ENCODE measurements around the gene ST6GALNAC2. TPM values are rescaled to one million over a fixed set of nuclear protein-coding genes. Genes with fewer than 3 reads are reported as not detected.

Gene ST6GALNAC2
- total and polyA plus RNA-seq, 10 of the 15 experiments (the other 5 are each of a cell fraction or from before 2014, with no cell fraction given), result 0.08 to 0.41 (median 0.23) TPM; not detected in 6

- ChIA-PET RAD21 (ENCODE audit: unreplicated experiment) (no interaction called here), SMC1A (ENCODE audit: uncharacterized antibody, unreplicated experiment) (no interaction called here), CTCF (no interaction called here), POLR2A (no interaction called here)
- BruUV-seq (replicated peaks), result no TSS peak
- Histone ChIP-seq H4K20me1 (ENCODE audit: control insufficient read depth, insufficient read depth) (no peaks in the 10 kb centered on the region), H2AFZ (ENCODE audit: control insufficient read depth, low read depth, low read length) (no peak overlapping the region), H3K27me3 (replicated peaks in 1 of 2; ENCODE audit: control insufficient read depth in 2 of 2, insufficient read depth in 2 of 2, low read length in 1 of 2) (peaks cover 5 to 6% of the 10 kb centered on the region in 2 experiments), H3K36me3 (ENCODE audit: control insufficient read depth in 2 of 2, insufficient read depth in 2 of 2, low read length in 1 of 2) (no peaks in the 10 kb centered on the region), H3K27ac (ENCODE audit: control insufficient read depth, insufficient read depth) (no peak overlapping the region), H3K9me3 (replicated peaks; ENCODE audit: control insufficient read depth, insufficient read depth, low read length) (no peaks in the 10 kb centered on the region), H3K9ac (ENCODE audit: control insufficient read depth, insufficient read depth, low read length) (no peak overlapping the region), H3K79me2 (ENCODE audit: control insufficient read depth, insufficient read depth, low read length) (no peaks in the 10 kb centered on the region), H3K4me1 (ENCODE audit: control insufficient read depth, insufficient read depth, low read length) (no peaks in the 10 kb centered on the region), H3K4me2 (ENCODE audit: control insufficient read depth, insufficient read depth) (no peak overlapping the region), H3K4me3 (no peak overlapping the region)
- ATAC-seq (no peak), DNase-seq (ENCODE audit: low read depth, low spot score) (no peak), FAIRE-seq (no peak)
- in situ Hi-C loops (cut with MboI) (no loop called here), intact Hi-C loops (cut with micrococcal nuclease; ENCODE audit: unreplicated experiment) (no loop called here)
- no peak for TF ChIP-seq BACH1 (IDR thresholded peaks at IDR 0.05; ENCODE audit: borderline replicate concordance)
- TF ChIP-seq KLF5 (IDR thresholded peaks at IDR 0.05; ENCODE audit: partially characterized antibody), result no peak
- no peak for TF ChIP-seq MEF2A (IDR thresholded peaks at IDR 0.05; ENCODE audit: insufficient read depth, low read depth, low read length)
- TF ChIP-seq PKNOX1 (IDR thresholded peaks at IDR 0.05), result no peak
- no peak for TF ChIP-seq HDAC2 (IDR thresholded peaks at IDR 0.05)
- no peak for TF ChIP-seq ZZZ3 (IDR thresholded peaks at IDR 0.05; ENCODE audit: control insufficient read depth, insufficient read length, low read depth)
- no peak for TF ChIP-seq PRDM15 (CRISPR knock-in tag; IDR thresholded peaks at IDR 0.05)
- TF ChIP-seq CHD4 (IDR thresholded peaks at IDR 0.05), result no peak
- no peak for TF ChIP-seq TBL1XR1 (IDR thresholded peaks at IDR 0.05; ENCODE audit: low read depth, low read length)
- TF ChIP-seq NFXL1 (IDR thresholded peaks at IDR 0.05; ENCODE audit: borderline replicate concordance), result no peak
- TF ChIP-seq RAD51 (IDR thresholded peaks at IDR 0.05), result no peak
- no peak for TF ChIP-seq NRF1 (conservative IDR thresholded peaks at IDR 0.05; ENCODE audit: low read depth, low read length)
- no peak for TF ChIP-seq POU2F2 (IDR thresholded peaks at IDR 0.05; ENCODE audit: borderline replicate concordance, low read depth, low read length)
- 28% methylated on average over 14 of the region's 26 CpGs for WGBS (ENCODE audit: insufficient coverage, insufficient replicate concordance, low lambda C conversion rate, missing lambda C conversion rate)
Observed at GRCh38 chr17:76537288-76537577, 48.4 kb downstream of the ST6GALNAC2 start.

Measured in GM12878 (cell line).